HG03280 (cell line): ENCODE results near the gene ELOVL3.
"Not testable (repeated sequence)": the region's sequence is repeated elsewhere in the genome, so short reads cannot be mapped to it uniquely, and the experiment has no call there.

Experiments
- ATAC-seq: cut with Tn5 transposase; IDR thresholded peaks from one replicate; pipeline ENCODE4 v1.9.1; 2021; ENCODE audit warnings: mild to moderate bottlenecking, moderate library complexity; ENCODE audit not compliant: unreplicated experiment

The ELOVL3 gene

DNA sequence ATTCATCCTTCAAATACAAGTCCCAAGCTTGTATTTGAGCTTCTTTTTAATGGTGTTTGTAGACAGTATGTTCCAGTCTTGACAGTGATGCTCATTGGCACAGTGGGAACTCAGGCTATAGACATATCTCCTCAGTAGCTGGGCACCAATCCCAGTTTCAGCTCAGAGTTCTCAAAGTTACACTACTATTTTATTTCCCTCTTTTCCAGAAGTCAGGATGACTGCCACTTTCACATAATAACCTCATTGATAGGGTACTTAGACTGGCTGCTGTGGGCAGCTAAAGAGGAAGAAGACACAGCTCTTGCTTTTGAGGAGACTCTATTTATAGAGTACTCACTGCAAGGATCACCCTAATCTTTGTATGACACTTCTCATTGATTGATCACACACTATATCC lies 21.6 kb downstream of the ELOVL3 start:
- ATAC-seq = no peak

DNA sequence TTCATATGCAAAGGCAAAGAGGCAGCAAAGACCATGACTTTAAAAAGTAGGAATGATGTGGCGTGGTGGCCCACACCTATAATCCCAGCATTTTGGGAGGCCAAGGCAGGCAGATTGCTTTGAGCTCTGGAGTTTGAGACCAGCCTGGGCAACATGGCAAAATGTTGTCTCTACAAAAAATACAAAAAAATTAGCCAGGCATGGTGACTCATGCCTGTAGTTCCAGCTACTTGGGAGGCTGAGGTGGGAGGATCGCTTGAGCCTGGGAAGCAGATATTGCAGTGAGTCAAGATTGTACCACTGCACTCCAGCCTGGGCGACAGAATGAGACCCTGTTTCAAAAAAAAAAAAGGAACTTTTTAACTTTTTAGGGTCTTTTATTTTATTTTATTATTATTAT lies 26.4 kb downstream of the ELOVL3 start:
- ATAC-seq = not testable (repeated sequence)

DNA sequence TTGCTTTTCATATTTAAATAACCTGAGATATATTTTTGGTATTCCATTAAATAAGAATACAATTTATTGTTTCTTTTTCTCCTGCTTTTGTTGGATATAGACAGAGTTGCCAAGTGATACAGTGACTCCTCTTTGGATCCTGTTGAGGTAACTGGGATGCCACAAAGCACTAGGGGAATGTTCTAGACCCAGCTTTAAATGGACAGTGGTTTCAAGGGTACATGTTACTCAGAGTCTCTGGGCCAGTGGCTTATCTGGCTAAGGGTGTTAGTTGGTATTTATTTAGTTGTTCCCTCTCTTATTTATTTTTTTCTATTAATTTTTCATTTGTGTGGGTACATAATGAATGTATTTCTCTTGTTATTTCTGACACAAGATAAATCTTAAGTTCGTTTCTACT lies 28.3 kb downstream of the ELOVL3 start:
- no peak for ATAC-seq

DNA sequence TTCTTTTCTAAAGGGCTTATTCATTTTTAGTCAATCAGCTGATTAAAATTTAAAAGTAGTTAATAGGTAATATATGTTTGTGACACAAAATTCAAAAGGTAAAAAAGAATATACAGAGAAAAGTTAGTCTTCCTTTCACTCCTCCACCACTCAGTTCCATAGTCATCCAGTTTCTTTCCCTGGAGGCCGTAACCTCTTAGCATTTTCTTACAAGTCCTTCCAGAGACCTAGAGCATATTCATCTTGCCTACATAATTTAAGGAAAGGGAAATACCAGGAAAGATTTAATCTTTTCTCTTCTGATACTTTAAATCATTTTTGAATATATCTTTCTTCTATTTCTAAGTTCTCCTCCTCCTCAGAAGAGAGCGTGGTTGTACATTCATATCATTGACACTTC lies 29.3 kb downstream of the ELOVL3 start:
- no peak for ATAC-seq

DNA sequence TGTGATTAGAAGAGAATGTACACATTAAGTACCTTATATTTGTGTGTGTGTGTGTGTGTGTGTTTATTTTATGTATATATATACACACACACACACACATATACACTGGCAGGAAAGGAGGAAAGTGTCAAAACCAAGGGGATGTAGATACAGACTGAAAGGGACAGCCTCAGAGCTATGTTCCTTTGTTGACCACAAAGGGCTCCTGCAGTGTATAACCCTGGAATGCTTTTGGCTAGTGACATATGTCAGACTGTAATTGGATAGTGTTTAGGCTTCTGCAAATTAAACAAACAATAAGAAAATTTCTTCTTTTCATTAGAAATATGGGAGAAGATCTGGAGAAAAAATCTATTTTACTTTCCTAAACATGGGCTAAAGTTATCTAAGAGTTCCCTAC lies 35.1 kb downstream of the ELOVL3 start:
- ATAC-seq = no peak

DNA sequence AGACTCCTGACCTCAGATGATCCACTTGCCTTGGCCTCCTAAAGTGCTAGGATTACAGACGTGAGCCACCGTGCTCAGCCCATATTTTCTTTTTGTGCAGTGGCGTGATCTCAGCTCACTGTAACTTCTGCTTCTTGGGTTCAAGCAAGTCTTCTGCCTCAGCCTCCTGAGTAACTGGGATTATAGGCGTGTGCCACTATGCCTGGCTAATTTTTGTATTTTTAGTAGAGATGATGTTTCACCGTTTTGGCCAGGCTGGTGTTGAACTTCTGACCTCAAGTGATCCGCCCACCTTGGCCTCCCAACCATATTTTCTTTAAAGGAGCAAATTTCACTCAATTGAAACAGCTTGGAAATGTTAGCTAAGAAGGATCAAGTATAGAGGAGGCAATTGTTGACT lies 35.7 kb downstream of the ELOVL3 start:
- no peak for ATAC-seq

DNA sequence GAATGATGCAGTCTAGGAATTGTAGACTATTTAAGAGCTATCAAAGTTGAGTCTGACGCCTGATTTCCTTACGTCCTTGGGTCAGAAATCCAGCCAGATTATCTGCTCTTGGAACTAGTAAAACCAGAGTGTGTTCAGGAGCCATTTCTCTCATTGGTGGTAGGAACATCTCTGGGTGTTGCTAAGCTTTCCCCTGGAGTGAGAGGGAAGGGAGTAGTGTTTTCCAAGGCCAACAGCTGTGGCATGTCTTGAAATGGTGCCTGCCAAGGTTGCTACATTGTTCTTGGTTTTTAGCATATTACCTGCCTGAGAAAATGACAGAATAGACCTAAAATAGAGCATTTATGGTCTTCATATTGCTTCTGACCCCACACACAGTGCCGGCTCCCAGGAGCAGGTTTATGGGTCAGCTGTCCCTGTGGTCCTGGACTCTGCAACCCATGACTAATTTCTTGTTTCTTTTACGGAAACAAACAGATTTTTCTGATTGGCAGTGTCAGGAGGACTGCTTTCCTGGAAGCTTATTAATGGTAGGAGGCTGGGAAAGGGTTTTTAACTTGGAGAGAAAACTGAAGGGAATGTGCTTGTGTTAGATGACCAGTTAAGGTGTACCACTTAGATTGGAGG lies 36.8 kb downstream of the ELOVL3 start:
- ATAC-seq = no peak

DNA sequence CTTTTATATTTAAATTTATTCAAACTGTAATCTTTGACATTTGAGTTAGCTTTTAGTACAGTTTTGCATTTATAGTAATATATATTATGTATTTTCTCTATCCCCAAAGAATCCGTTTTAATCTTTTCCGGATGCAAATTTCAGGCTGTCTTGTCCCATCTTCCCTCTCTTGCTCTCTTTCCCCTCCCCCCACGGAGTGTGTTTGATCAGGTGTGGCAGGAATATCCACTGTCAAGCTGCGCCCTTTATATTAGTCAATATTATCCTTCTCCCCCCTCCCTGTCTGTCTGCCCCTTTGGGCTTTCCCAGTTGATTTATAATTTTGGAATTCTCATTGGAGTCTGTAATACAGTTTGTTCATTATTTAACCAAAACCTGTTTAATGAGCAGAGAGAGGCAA lies 38.3 kb downstream of the ELOVL3 start:
- no peak for ATAC-seq

DNA sequence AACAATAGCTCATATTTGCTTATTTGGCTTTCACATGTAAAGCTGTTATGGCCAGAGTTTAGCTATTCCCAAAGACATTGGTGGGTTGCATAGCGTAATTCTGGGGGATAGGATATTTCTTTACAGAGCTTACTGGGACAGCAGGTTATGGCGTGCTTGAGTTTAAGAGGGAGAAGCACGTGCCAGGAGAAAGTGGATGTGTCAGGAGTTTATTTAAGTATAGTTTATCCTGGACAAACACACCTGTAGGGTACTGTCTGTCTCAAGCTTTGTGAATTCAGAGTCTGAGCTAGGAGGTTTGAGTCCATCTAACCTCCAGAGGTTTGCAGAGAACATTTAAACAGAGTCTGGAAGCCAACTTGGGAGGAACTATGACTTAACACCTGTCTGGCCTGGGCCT lies 40.6 kb downstream of the ELOVL3 start:
- ATAC-seq = no peak

DNA sequence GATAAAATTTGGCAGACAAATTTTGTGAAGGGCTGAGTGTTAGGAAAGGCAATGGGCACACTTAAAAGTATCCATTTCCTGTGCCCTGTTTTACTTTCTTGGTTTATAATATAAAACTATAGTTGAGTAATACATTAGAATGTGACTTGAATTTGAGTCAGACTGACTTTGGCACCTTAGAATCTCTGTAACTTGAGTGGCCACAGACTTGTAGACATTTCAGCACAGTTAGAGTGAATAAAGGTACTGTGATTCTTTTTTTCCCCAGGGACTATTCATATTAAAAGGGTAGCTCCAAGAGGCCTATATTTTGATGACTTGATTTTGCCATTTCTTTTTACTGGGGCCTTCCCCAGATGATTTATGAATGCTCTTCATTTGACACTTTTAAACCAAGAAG lies 41.6 kb downstream of the ELOVL3 start:
- no peak for ATAC-seq

DNA sequence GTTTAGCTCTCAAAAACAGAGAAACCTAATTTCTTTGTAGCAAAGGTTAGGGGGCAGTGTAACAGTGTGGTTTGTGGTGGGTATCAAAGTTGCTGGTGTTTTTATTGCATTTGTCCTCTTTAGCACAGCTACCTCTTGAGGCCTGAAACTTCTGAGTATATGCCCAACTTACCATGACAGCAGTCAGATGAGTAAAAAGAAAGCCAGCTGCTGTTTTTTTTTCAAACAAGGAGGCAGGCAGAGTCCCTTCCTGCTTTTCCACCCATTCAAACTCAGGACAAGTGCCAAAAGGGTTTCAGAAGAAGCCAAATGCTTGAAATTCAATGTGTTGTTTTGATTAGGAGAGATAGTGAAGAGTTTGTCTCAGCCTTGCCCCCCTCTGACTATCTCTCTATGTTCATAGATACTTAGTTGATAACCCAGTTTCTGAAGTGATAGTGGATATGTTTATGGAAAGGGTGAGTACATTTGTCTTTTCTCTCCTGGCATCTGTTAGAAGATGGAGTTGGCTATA lies 42.3 kb downstream of the ELOVL3 start:
- ATAC-seq = no peak

DNA sequence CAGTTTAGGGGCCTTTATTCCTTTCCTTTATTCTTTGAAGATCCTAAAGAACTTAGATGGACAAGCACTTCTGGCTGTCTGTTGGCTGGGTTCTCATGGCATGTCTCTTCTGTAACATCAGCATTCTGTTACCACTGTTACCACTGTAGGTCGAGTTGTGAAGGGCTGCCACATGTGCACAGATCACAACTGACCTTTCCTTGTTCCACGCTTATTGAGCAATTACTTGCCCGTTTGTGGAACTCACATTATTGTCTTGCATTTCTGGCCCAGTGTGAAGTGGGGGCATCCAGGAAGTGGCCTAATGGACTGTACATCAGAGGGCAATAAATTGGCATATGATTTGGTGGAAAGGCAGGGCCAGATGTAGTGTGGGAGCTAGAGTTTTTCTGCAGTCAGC lies 42.9 kb downstream of the ELOVL3 start:
- ATAC-seq = no peak

DNA sequence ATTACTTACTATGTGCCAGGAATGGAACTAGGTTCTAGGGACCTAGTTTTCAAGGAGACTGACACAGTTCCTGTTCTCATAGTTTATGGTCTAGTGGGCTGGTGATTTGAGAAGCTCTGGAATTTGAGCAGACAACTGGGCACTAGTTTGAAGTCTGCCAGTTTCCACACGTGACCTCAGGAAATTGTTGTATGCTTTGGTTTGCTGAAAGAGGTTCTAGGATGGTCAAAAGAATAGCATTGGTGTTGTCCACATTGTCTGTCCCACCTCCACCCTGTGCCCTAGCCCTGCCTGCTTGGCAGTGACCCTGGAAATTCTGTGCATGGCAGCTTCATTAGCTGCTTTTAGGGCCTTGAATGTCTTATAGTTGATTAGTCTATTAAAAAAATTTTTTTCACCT lies 48.0 kb downstream of the ELOVL3 start:
- ATAC-seq = no peak

DNA sequence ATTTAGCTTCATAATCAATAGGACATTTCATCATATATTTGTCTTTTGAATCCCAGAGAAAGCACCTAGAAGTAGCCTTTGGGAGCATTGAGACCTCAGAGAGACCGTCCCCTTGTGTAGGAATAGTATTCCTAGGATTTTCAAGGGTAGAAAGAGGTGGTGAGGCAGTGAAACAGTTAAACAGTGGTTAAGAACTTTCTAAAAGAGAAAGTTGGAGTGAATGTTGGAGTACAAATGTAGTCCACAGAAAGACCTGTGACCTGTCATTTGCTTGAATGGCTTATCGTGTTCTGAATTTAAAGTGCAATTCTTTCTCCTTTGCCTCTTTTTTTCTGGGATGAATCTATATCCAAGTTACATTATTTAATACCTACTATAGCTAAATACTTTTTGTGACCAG lies 49.2 kb downstream of the ELOVL3 start:
- no peak for ATAC-seq

DNA sequence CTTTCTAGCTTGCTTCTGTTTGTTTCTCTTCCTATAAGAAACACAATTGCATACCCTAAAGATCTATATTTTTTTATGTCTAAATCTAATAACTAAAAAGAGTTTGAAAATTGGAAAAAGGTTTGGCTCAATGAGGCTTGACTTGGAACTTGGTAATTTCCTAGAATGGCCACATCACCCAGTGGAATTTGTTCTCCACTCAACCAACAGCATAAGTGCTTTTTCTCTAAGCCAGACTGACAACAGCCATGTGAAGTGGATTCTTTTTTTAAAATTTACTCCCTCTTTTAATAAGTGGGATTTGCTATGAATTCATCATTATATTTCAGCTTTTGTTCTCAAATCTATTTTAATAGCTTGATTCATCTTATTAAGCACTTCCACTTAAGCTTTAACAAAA lies 53.0 kb downstream of the ELOVL3 start:
- ATAC-seq = no peak
